Measurements from ENCODE around the gene ATP1A3.

ATP1A3 gene

DNA sequence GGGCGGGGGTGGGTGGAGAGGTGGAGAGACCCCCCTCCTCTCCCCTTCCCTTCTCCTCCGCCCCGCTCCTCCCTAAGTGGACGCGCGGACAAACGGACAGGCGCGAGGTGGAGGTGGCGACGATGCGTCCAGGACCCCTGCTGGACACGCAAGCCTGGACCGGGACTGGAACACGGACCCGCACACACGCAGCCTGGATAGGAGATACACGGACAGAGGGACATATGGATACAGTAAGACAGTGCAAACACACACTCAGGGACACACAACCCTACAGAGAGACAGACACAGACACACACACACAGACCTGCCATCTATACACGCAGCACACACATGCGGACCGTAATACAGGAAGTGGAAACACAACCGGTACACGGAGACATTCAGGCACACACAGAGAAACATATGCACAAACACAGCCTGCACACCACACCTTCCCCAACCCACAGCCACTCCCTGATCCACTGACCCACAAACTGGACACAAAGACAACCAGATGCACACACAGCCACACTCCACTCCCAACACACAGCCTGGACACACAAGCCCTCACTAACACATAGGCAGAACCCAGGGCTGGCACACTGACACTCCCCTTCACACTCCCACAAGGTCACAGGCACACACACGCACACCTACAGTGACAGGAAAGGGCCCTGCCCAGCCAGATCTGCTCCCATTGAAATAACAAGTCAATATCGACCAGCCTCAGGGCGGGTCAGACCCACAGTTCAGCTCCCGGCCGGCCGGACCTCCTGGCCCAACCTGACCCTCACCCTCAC, 65.1 kb downstream of the ATP1A3 start:
- no peak for DNase-seq (ENCODE audit: low read depth)

DNA sequence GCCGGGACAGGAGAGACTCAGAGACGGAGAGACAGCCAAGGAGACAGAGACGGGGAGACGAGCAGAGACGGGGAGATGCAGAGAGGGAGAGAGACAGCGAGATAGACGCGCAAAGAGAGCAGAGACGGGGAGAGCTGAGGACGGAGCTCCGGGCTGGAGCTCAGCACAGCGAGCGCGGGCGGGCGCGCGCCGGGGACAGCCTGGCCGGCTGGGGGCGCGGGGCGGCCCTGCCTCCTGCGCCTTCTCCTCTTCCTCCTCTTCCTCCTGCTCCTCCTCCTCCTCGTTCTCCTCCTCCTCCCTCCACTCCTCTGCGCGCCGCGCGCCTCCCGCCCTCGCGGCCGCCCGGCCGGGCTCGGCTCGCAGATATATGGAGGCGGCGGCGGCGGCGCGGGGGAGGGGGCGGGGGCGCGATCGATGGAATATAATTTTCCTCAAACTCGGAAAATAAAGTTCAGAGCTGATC, 65.8 kb downstream of the ATP1A3 start, which contains the start of gene ERFL:
ERFL (minus strand) TSS at position 229 of the 463 bp plus-strand sequence. CDS start 15,530 bp downstream, outside the sequence.
- DNase-seq (ENCODE audit: low read depth), result no peak

DNA sequence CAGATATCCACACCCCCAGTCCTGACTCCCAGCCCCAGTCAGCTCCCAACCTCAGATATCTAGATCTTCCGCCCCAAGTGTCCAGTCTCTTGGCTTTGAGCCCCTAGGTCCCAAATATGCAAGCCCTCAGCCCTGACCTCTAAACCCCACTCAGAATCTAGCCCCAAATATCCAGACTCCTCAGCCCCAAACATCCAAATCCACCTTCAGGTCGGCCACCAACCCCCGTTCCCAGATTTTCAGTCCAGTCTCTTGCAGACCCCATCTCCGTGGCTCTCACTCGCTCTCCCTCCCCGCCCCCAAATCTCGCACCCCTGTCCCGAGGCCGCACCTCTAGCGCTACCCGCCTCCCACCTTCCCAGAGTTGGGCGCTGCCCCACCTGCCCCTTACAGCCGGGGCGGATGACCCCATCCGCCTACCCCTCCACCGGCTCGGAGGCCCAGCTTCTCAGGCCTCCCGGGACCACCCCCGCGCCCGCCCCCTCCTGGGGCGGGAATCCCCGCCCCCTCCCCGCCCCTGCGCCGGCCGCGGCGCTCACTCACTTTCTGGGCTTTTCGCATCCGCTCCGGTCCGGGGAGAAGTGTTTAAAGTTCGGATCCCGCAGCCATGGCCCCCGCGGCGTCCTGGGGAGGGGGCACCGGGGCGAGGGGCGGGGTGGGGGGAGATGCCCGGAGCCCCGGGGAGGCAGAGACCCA, 66.4 kb downstream of the ATP1A3 start:
- no peak for DNase-seq (ENCODE audit: low read depth)

DNA sequence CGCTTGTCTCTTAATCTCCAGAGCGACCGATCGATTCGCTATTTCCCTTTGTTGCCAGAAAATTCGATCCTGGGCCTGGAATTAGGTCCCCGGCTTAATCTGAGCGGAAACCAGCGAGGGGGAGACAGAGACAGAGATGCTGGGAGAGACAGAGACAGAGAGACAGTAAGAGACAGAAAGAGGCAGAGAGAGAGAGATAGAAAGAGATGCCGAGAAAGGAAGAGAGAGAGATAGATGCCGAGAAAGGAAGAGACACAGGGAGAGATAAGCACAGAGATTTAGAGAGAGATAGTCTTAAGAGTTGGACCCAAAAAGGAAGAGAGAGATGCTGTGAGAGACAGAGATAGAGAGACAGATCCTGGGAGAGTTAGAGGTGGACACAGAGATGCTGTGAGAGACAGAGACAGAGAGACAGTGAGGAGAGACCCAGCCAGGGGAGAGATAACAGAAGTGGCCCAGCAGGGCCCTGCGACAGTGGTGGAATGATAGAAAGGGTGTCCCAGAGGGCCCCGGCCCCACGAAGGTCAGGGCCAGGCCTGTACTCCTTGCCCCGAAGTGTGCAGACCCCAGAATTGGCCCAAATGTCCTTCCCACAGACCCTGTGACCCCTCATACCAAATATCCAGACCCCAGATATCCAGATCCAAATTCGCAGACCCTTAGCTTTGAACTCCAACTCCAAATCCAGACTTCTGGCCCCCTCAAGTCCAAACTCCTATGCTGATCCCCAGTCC, 67.1 kb downstream of the ATP1A3 start:
- DNase-seq (ENCODE audit: low read depth), result no peak

DNA sequence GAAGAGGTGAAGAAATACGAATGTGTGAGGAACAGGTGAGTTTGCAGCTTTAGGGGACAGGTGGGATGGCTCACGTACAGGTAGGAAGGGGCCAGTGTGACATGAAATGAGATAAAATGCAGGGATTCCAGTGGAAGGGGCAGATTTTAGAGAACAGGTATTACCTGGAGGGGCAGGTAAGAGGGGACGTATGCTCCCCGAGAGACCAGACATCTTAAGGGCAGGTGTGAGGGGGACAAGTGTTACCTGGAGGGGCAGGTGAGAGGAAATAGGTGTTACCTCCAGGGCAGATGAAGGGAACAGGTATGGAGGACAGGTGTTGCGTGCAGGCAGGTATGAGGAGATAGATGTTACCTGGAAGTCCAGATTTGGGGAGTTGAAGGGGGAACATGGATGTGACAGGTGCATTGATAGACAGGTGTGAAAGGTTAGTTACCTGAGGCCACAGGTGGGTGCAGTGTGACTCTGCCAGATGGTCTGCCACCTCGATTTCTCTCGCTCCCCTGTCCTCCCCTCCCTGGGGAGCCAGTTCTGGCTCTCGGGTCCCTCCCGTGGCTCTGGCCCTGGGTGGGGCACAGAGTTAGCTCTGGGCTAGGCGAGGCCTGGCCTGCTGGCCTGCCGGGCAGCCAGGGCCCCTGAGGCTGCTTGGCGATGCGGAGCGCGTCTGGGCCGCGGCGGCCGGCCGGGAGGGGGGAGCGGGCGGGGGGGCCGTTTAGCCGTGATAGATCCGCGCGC, 67.8 kb downstream of the ATP1A3 start:
- no peak for DNase-seq (ENCODE audit: low read depth)

DNA sequence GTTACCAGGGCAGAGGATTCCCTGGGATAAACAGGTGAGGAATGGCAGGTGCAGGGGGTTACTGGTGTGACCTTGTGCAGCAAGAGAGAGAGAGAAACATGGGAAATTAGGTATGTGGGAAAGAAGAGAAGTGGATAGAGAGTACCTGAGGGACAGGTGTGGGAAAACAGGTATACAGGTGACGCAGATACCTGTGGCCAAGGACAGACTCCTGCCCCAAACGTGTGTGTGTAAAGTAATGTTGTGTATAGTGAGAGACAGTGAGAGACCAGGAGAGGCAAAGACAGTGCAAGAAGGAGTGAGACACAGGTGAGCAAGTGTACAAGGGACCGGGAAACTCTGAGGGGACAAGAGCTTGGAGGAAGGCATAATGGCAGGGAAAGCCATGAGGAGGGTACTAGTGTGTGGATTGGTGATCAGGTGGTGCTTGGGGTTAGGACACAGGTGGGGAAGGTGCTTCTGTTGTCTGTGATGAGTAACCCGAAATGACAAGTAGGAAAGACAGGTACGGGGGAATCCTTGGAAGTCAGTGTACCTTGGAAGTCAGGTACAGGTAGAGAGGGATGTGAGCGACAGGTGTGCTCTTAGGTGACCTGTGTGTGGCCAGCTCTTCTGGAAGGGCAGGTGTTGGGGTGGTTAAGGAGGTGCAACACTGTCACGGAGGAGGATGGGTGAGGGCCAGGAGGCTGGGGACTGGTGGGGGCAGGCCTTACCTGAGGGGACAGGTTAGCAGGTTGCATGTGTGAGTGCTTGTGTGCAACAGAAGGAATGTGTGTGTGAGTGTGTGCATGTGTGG, 68.6 kb downstream of the ATP1A3 start:
- no peak for DNase-seq (ENCODE audit: low read depth)

DNA sequence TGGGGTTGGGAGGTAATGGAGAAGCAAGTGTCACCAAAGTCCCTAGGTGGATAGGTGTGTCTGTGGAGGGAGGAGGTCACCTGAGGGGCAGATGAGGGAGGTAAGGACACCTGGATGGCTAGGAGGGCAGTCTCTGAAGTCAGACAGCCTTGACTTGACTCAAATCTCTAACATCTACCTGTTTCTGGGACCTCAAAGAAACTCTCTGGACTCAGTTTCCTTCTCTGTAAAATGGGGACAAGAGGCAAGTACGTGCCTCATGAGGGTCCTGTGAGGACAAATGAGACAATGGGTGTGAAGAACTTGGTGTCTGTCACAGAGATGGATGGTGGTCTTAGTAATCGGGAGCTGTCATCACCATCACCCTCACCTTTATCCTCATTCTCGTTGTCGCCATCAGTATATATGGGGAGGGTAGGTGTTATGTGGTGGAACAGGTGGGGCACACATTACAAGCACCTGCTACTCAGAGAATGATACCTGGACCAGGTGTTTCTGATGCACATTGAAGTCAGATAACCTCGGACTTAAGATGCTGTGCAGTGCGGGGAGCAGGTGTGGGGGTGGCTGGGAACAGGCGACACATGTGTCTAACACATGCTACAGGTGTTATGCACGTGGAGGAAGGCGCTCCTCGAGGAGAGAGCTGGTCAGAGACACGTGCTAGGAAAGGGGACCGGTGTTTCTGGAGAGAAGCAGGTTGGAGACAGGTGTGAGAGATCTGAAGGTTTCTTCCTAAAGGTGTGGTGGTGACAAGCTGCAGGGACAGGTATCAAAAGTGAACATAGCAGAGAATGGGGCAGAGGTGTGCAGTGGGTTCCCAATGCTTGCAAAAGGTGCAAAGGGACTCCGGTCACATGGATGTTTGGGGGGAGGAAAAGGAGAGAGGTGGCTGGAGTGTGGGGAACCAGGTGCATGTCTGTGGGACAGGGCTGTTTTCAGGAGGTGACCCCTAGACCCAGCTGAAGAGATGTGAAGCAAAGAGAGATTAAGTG, 69.6 kb downstream of the ATP1A3 start:
- no peak for DNase-seq (ENCODE audit: low read depth)

DNA sequence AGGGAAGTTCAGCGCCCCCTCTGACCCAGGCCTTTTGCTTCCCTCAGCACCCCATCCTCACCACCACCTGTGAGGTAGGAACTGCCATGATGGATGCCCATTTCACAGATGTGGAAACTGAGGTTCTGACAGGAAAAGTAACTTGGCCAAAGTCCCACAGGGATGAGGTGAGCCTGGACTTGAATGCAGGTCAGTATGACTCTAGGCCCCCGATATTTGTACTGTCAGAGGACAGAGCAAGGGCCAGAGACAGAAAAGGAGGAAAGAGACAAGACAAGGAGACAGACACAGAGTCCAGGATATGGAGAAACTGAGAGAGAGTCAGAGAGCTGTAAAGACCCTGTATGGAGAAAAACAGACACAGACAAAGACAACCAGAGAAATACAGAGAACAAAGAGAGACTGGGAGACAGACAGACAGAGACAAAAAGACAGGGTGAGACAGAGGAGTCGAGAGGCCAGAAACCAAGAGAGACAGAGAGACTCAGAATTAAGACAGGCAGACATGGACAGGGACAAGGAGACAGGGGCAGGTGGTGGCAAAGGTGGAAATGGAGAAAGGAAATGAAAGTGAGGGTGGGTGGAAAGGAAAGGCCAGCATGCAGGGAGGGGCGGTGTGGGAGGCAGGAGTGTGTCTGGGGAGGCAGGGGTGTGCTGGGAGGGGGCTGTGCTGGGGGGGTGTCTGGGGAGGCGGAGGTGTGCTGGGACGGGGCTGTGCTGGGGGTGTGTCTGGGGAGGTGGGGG, 70.8 kb downstream of the ATP1A3 start:
- no peak for DNase-seq (ENCODE audit: low read depth)

DNA sequence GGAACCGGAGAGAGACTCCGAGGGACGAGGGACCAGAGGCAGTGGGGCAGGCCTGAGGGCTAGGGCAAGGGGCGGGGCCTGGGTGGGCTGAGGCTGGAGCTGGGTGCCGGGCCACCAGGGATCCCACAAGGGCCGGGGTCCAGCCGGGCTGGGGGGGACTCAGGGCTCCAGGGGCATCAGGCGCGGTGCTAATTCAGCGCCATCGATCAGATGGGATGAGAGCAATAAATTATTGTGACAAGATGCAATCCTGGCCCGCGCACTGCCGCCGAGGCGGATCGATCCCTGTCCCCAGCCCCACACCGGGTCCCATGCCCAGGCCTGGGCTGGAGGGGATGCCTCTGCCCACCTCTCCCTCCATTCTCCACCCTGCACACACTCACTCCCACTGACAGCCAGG, 71.4 kb downstream of the ATP1A3 start:
- DNase-seq (ENCODE audit: low read depth), result no peak

DNA sequence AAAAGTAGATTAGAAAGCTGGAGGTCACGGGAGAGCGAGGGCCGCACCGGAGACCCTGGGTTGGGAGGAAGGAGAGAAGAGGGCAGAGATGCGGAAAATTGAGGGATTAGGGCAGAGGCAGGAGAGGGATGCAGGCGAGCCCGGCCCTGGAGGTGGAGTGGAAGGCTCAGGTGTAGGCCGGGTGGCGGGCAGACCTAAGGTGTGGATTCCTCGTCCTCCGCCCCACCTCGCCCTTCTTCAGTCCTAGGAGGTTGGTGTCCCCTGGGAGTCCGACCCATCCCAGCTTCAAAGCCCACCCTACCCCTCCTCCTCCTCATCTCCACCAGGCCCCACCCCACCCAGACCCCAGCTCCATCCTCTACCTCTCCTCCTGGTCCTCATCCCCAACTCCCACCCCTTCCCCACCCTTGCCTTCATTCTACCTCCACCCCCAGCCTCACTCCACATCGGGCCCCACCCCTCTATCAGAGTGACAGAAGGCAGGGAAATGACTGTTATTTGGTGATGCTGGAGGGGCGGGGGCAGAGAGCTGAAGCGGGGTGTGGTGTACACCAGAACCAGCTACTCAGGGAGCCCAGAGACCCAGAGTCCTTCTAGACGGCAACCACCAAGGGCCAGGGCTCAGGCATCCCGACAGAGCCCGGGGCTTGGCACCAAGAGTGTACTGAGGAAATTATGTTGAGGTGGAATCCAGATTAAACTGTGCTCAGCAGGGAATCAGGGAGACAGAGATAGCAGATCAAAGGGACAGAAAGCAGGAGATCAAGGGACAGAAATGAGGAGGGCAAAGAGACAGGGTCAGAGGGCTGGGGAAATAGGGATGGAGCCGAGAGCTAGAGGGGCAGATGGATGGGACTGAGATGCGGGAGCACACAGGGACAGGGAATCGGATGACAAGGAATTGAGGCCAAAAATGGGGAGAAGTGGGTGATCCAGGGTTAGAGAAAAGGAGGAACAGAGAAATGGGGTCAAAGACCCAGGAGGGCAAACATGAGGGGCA, 72.2 kb downstream of the ATP1A3 start:
- DNase-seq (ENCODE audit: low read depth), result no peak

DNA sequence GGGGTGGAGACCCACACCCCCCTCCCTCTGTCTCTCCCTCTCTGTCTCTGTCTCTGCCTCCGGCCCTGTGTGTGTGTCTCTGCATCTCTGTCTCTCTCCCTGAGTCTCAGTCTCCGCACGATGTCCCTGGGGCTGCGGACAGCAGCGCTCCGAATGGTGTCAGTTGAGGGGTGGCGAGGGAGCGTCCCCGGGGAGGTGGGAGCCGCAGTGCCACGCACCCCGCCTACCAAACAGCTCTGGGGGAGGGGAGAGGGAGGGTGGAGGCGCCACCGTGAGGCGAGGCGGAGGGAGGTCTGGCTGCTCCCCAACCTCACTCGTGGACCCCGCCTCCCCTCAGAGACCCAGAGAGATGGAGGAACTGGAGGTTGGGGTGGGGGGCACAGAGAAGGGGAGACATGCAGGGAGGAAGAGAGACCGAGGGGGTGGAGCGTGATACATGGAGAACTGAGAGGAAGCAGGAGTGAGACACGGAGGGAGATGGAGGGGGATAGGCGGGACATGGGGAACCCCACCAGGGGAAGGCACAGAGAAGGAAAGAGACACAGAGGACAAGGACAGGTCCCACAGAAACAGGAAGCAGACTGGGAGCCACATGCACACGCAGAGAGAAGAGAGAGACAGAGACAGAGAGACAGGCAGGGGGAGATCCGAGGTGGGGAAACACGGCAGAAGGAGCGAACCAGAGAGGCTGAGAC, 73.0 kb downstream of the ATP1A3 start:
- DNase-seq (ENCODE audit: low read depth), result no peak

DNA sequence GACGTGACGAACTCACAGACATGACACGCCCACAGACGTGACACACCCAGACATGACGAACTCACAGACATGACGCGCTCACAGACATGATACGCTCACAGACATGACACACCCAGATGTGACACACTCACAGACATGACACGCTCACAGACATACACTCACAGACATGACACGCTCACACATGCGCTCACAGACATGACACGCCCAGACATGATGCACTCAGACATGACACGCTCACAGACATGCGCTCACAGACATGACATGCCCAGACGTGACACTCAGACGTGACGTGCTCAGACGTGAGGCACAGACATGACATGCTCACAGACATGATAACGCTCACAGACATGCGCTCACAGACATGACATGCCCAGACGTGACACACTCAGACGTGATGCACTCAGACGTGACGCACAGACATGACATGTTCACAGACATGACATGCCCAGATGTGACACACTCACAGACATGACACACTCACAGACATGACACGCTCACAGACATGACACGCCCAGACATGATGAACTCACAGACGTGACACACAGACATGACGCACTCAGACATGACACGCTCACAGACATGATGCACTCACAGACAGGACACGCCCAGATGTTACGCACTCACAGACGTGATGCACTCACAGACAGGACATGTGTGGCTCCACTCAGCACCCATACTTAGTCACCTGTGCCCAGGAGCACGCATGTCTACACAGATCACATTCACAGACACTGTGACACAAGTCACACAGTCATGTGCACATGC, 73.9 kb downstream of the ATP1A3 start:
- no peak for DNase-seq (ENCODE audit: low read depth)

DNA sequence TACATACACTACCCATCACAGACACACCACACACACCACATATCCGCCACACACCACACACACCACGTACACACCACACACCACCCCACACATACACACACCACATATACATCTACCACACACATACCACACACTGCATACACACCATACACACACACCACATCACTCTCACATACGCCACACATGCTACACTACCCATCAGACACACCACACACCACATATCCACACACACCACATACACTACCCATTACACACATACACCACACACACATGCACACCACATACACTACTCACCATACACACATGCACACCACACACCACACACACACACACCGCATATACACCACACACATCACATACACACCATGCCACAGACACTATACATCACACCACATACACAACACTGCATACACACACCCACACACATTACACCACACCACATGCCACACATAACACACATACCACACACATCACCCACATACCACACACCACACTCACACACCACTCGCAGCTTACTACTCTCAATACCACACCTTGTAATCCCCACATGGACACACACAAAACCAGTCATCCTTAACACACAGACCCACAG, 75.3 kb downstream of the ATP1A3 start:
- no peak for DNase-seq (ENCODE audit: low read depth)

DNA sequence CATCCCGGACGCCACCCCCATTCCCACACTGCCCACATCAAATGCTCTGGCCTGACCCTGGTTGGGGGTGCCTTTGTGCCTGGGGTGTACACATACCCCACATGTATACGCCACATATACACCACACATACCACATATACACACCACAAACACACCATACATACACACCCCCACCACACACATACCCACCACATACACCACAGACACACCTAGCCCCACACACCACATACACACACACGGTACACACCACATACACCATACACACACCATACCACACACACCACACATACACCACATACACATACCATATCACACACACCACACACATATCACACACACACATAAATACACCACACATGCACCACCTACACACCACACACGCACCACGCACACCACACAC, 75.9 kb downstream of the ATP1A3 start:
- no peak for DNase-seq (ENCODE audit: low read depth)

DNA sequence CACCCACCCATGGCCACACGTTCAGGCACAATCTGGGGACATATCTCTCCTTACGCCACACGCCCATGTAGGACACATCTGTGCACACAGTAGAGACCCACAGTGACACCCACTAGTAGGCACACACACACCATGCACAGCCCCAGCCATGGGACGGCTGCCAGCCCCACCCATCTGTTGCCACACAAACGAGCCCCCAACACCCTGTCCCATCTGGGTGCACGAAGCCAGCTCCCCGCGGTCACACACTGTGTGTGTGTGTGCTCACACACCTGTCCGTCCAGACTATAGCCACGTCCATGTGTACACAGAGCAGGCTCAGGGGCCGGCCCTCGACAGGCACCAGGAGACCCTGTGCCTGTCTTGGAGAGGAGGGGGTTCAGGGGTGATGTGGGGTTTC, 76.4 kb downstream of the ATP1A3 start:
- no peak for DNase-seq (ENCODE audit: low read depth)

Data from stimulated activated CD8-positive, alpha-beta memory T cell treated with anti-CD3 and anti-CD28 coated beads, Interleukin-15, amount 100 ng/mL, for 24 hours (primary cell).